Kidney (tissue), 14 donors: ENCODE data around the gene ZC3HAV1L. TPM values are rescaled to one million over a fixed set of nuclear protein-coding genes. Genes with fewer than 3 reads are reported as not detected.
A peak's percentile ranks its signal among the peaks of the same experiment; 100 is the strongest.

Experiments used
- DNase-seq, 5 donors: peaks; one replicate each; pipeline ENCODE4 v3.0.0-alpha.2; 2013 to 2020
- FAIRE-seq: peaks from 2 replicates; lab custom pipeline; 2012; peaks lifted over from hg19 to GRCh38; lab: Jason Lieb, UNC
- H3K27ac ChIP-seq, 2 donors: one replicate each; pipeline ENCODE4 v1.7.0; 2013; ENCODE audit warnings: low read depth in 2 of 2, low read length in 2 of 2, inconsistent platforms in 1 of 2
- H3K27me3 ChIP-seq: one replicate; pipeline ENCODE4 v1.7.1; 2013; ENCODE audit warnings: low read length, inconsistent platforms; ENCODE audit not compliant: control insufficient read depth, insufficient read depth
- H3K36me3 ChIP-seq, 3 donors: one replicate each; pipeline versions ENCODE4 v1.7.0 to v1.7.1; 2013; ENCODE audit warnings: low read length in 3 of 3, control low read depth in 1 of 3, inconsistent platforms in 1 of 3; ENCODE audit not compliant: insufficient read depth in 3 of 3, control insufficient read depth in 2 of 3
- H3K4me1 ChIP-seq, 3 donors: one replicate each; pipeline versions ENCODE4 v1.7.0 to v1.7.1; 2013; ENCODE audit warnings: low read length in 3 of 3, inconsistent platforms in 1 of 3, low read depth in 1 of 3; ENCODE audit not compliant: control insufficient read depth in 2 of 3, insufficient read depth in 2 of 3
- H3K4me3 ChIP-seq, 3 donors: one replicate each; pipeline versions ENCODE4 v1.7.0 to v1.8.1; 2013; ENCODE audit warnings: low read length in 3 of 3, control low read depth in 1 of 3, inconsistent platforms in 1 of 3
- H3K9ac ChIP-seq, 3 donors: one replicate each; pipeline versions ENCODE4 v1.7.0 to v1.7.1; 2013; ENCODE audit warnings: low read length in 3 of 3, control low read depth in 1 of 3, inconsistent platforms in 1 of 3
- H3K9me3 ChIP-seq, 3 donors: one replicate each; pipeline versions ENCODE4 v1.7.0 to v1.7.1; 2013; ENCODE audit warnings: low read length in 3 of 3, control low read depth in 1 of 3, inconsistent platforms in 1 of 3; ENCODE audit not compliant: control insufficient read depth in 2 of 3, insufficient read depth in 1 of 3
- intact Hi-C: fragments of 100-400 bp; cut with DNase I; formaldehyde crosslinking; loops from one replicate; pipeline ENCODE4 v1.11.1; 2022
- polyA plus RNA-seq: library from polyadenylated mRNA; stranded (reverse); fragments of 350-450 nt; fragmentation: Illumina TruSeq; extraction: RNeasy Lipid Tissue Mini Kit (QIAGEN cat#74804); gene quantifications from one replicate; pipeline ENCODE4 v1.2.3, GENCODE V29; 2014; ENCODE audit warnings: low read depth, low replicate concordance; ENCODE audit not compliant: insufficient read depth
- total RNA-seq: library from RNA; stranded (reverse); fragmentation: NEBNext Ultra II Directional; extraction: Animal tissue kit (Norgen Biotek cat#: 25700); gene quantifications from one replicate; pipeline ENCODE4 v1.2.1, GENCODE V29; 2021
- TF ChIP-seq, protein P1 (sequence below): IDR thresholded peaks from 3 replicates; pipeline ENCODE4 v1.5.1; 2012; ENCODE audit warnings: mild to moderate bottlenecking, moderate library complexity, borderline replicate concordance; ENCODE audit not compliant: insufficient read depth; ENCODE audit errors: extremely low read depth
- donor health status: control.
- donor health status: control.
- donor health status: control.
- donor health status: control.
- donor health status: control.
- donor health status: DM: yes; HTN: yes; CAD: no.
- donor health status: Normal renal cell carcinoma (clear cell type).

Gene ZC3HAV1L
- total and polyA plus RNA-seq, 2 donors from 2014 or later, result 0.37 to 16.1 TPM

DNA sequence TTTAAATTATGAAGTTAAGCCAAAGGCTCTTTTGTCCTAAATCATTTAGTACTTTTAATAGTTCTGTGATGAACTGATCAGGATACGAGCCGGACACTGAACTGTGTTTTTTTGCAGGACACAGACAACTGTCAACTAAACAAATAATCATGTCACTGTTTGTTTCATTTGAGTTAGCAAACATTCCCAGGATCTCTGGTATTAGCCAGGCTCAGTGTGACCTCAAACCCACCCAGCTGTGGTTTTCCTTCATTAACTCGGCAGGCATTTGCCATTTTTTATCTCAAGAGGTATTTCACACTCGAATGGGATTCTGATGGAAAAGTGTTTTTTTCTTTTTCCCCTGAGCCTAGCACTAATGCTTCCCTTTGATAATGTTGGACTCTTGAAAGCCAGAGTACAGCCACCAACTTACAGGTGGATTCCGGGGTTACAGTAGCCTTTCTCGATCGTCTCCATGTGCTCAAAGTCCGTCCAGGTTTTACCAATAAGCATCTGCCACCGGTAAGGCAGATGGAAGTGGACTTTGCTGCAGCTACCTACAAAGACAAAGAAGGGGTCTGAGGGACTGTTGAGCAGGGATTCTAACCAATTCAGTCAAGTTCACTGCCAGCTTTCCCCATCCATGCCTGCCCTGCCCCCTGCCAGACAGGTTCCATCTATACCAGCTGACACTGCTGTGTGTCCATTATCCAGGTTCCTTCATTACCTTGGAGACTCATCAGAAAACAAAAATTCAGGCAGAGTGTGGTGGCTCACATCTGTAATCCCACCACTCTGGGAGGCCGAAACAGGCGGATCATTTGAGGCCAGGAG is 40.2 kb upstream of the ZC3HAV1L start:
- Histone ChIP-seq H3K9me3 (no peaks in the 10 kb centered on the region), H3K4me1 (peaks cover 0 to 2% (median 0%) of the 10 kb centered on the region in 3 donors), H3K27me3 (no peaks in the 10 kb centered on the region), H3K4me3 (no peak overlapping the region), H3K36me3 (peaks cover 2 to 61% (median 22%) of the 10 kb centered on the region in 3 donors), H3K9ac (no peak overlapping the region), H3K27ac (no peak overlapping the region)
- DNase-seq, result peak in 2 of 5 donors; percentile 31 to 37
- FAIRE-seq, result no peak
- intact Hi-C loops, result no loop called here
- TF ChIP-seq, protein P1, sequence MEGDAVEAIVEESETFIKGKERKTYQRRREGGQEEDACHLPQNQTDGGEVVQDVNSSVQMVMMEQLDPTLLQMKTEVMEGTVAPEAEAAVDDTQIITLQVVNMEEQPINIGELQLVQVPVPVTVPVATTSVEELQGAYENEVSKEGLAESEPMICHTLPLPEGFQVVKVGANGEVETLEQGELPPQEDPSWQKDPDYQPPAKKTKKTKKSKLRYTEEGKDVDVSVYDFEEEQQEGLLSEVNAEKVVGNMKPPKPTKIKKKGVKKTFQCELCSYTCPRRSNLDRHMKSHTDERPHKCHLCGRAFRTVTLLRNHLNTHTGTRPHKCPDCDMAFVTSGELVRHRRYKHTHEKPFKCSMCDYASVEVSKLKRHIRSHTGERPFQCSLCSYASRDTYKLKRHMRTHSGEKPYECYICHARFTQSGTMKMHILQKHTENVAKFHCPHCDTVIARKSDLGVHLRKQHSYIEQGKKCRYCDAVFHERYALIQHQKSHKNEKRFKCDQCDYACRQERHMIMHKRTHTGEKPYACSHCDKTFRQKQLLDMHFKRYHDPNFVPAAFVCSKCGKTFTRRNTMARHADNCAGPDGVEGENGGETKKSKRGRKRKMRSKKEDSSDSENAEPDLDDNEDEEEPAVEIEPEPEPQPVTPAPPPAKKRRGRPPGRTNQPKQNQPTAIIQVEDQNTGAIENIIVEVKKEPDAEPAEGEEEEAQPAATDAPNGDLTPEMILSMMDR, result no peak

DNA sequence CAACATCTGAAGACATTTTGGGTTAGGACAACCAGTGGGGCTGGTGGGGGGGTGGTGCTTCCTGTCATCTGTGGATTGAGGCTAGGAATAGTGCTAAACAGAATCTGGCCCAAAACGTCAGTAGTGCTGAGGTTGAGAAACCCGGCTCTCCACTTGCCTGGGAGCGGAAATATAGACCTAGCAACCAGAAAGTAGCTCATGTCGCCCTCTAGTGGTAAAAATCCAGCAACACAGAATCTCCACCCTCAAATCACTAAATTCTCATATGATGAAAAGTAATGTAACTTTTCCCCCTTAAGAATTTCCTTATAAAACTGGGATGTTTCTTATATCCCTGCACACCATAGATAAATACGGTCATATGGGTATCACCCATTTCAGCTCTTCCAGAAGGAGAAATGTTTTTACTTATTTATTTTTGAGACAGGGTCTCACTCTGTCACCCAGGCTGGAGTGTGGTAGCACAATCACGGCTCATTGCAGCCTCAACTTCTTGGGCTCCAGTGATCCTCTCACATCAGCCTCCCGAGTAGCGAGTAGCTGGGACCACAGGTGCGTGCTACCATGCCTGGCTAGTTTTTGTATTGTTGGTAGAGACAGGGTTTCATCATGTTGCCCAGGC is 39.3 kb upstream of the ZC3HAV1L start:
- H3K4me3 ChIP-seq, result no peak overlapping the region
- FAIRE-seq, result peak; percentile 71
- peak; percentile 65 to 88 (median 79) for DNase-seq
- no peaks in the 10 kb centered on the region for H3K9me3 ChIP-seq
- TF ChIP-seq, protein P1, result peak; percentile 86
- intact Hi-C loops, result no loop called here
- peak overlapping the region in 1 of 3 donors; percentile 44 for H3K9ac ChIP-seq
- H3K27ac ChIP-seq, result peak overlapping the region; percentile 3 to 41
- no peaks in the 10 kb centered on the region for H3K4me1 ChIP-seq
- peaks cover 2 to 56% (median 17%) of the 10 kb centered on the region in 3 donors for H3K36me3 ChIP-seq
- H3K27me3 ChIP-seq, result no peaks in the 10 kb centered on the region

DNA sequence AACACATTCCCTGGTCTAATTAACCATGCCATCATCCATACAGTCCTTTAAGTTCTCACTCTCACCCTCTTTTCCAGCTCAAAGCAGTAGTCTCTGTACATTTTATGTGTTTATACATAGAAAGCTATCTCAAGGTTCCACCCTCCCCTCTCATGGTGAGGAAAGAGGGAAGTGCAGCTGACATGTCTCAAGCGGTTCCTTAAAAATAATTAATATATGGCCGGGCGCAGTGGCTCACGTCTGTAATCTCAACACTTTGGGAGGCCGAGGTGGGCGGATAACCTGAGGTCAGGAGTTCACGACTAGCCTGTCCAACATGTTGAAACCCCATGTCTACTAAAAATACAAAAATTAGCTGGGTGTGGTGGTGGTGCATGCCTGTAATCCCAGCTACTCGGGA is 37.0 kb upstream of the ZC3HAV1L start:
- H3K9ac ChIP-seq, result no peak overlapping the region
- H3K4me1 ChIP-seq, result no peaks in the 10 kb centered on the region
- DNase-seq (no peak), FAIRE-seq (no peak)
- intact Hi-C loops, result no loop called here
- H3K4me3 ChIP-seq, result no peak overlapping the region
- H3K27me3 ChIP-seq, result no peaks in the 10 kb centered on the region
- H3K36me3 ChIP-seq, result peaks cover 2 to 38% (median 30%) of the 10 kb centered on the region in 3 donors
- TF ChIP-seq, protein P1, result no peak
- H3K27ac ChIP-seq, result no peak overlapping the region
- H3K9me3 ChIP-seq, result no peaks in the 10 kb centered on the region
